Keratinocyte (primary cell): ENCODE data around the gene ISOC2. TPM values are rescaled to one million over a fixed set of nuclear protein-coding genes. Genes with fewer than 3 reads are reported as not detected.

Experiments
- DNase-seq: peaks from one replicate; pipeline ENCODE4 v3.0.0-alpha.2; 2011; ENCODE audit warnings: low read depth, missing footprints, low spot score
- FAIRE-seq: peaks from 2 replicates; lab custom pipeline; 2011; peaks lifted over from hg19 to GRCh38; lab: Jason Lieb, UNC
- H2AFZ ChIP-seq: 2 replicates; pipeline ENCODE4 v1.6.0; 2012; ENCODE audit warnings: low read length, control low read depth, inconsistent platforms; ENCODE audit not compliant: control insufficient read depth
- H3K27ac ChIP-seq: 2 replicates; pipeline ENCODE4 v1.5.1; 2011; ENCODE audit warnings: low read length; ENCODE audit not compliant: control insufficient read depth, insufficient read depth
- H3K27me3 ChIP-seq: 3 replicates; pipeline ENCODE4 v1.6.0; 2011; ENCODE audit warnings: low read length; ENCODE audit not compliant: control insufficient read depth, insufficient read depth; ENCODE audit errors: extremely low read depth
- H3K36me3 ChIP-seq, 2 experiments: 2 replicates in 1 of 2; 3 replicates in 1 of 2; pipeline ENCODE4 v1.5.1; 2011; ENCODE audit warnings: low read length in 2 of 2, mild to moderate bottlenecking in 1 of 2; ENCODE audit not compliant: control insufficient read depth in 2 of 2, insufficient read depth in 2 of 2; ENCODE audit errors: extremely low read depth in 1 of 2
- H3K4me1 ChIP-seq: 3 replicates; pipeline ENCODE4 v1.5.1; 2011; ENCODE audit warnings: low read length; ENCODE audit not compliant: control insufficient read depth, insufficient read depth; ENCODE audit errors: extremely low read depth
- H3K4me2 ChIP-seq: 3 replicates; pipeline ENCODE4 v1.6.0; 2011; ENCODE audit warnings: low read depth, low read length; ENCODE audit not compliant: control insufficient read depth, insufficient read depth; ENCODE audit errors: extremely low read depth
- H3K4me3 ChIP-seq, 3 experiments: fragments of 200-600 bp in 1 of 3; sonication (generic) in 1 of 3; 2 replicates in 2 of 3; 3 replicates in 1 of 3; pipeline ENCODE4 v1.5.1; 2011 to 2016; ENCODE audit warnings: low read length in 3 of 3, mild to moderate bottlenecking in 3 of 3, control low read depth in 2 of 3, inconsistent platforms in 1 of 3, low read depth in 1 of 3, mixed read lengths in 1 of 3, mixed run types in 1 of 3, moderate library complexity in 1 of 3; ENCODE audit not compliant: control insufficient read depth in 2 of 3, insufficient read depth in 2 of 3; ENCODE audit errors: extremely low read depth in 1 of 3
- H3K79me2 ChIP-seq: 2 replicates; pipeline ENCODE4 v1.6.0; 2012; ENCODE audit warnings: low read length; ENCODE audit not compliant: control insufficient read depth, insufficient read depth
- H3K9ac ChIP-seq: 3 replicates; pipeline ENCODE4 v1.6.0; 2011; ENCODE audit warnings: low read length; ENCODE audit not compliant: control insufficient read depth, insufficient read depth; ENCODE audit errors: extremely low read depth
- H3K9me1 ChIP-seq: 3 replicates; pipeline ENCODE4 v1.6.0; 2011; ENCODE audit warnings: low read length; ENCODE audit not compliant: control insufficient read depth, insufficient read depth; ENCODE audit errors: extremely low read depth
- H3K9me3 ChIP-seq: 2 replicates; pipeline ENCODE4 v1.5.1; 2012; ENCODE audit warnings: low read depth, low read length; ENCODE audit not compliant: control insufficient read depth
- H4K20me1 ChIP-seq: 3 replicates; pipeline ENCODE4 v1.6.0; 2011; ENCODE audit warnings: low read length; ENCODE audit not compliant: control insufficient read depth, insufficient read depth; ENCODE audit errors: extremely low read depth
- CTCF ChIP-seq, 3 experiments: IDR thresholded peaks in 1 of 3; conservative IDR thresholded peaks in 1 of 3; optimal IDR thresholded peaks in 1 of 3; 2 replicates in 2 of 3; 3 replicates in 1 of 3; pipeline versions ENCODE3 to v1.5.1; 2011; ENCODE audit warnings: low read length in 3 of 3, mild to moderate bottlenecking in 3 of 3, moderate library complexity in 2 of 3, control low read depth in 1 of 3, inconsistent platforms in 1 of 3; ENCODE audit not compliant: insufficient read depth in 2 of 3; ENCODE audit errors: extremely low read depth in 1 of 3
- EZH2 ChIP-seq: IDR thresholded peaks from one replicate; pipeline ENCODE4 v1.6.1; 2012; ENCODE audit warnings: inconsistent platforms, mild to moderate bottlenecking, low read length, moderate library complexity
- dilution Hi-C: fragments of 300-500 bp; cut with MboI; formaldehyde crosslinking; loops from one replicate; pipeline ENCODE4 v1.7.0; 2020; ENCODE audit warnings: low sequenced_read_pairs; ENCODE audit not compliant: extremely low pct_ligation_motif_present
- polyA plus RNA-seq, 5 experiments: library from polyadenylated mRNA; depleted of rRNA in 3 of 5; stranded (reverse) in 3 of 5; stranded (forward) in 1 of 5; unstranded in 1 of 5; fragments of >200 nt; gene quantifications; 1 replicate in 1 of 5; 2 replicates in 3 of 5; 3 replicates in 1 of 5; pipeline versions ENCODE4 v1.2.1 to v1.2.3, GENCODE V29; 2011 to 2012; ENCODE audit warnings: missing spikeins in 2 of 5, low read depth in 1 of 5, low replicate concordance in 1 of 5

ISOC2 gene
- polyA plus RNA-seq, 1 donor (not counting 4 experiments of a cell fraction or from before 2014, with no cell fraction given): 24.5 TPM

GRCh38 chr19:55492362-55492944, 31.0 kb upstream of the ISOC2 start:
- H3K4me2 ChIP-seq: no peak overlapping the region
- peaks cover 40% of the 10 kb centered on the region for H3K27me3 ChIP-seq
- dilution Hi-C loops: no loop called here
- H3K9me1 ChIP-seq: no peaks in the 10 kb centered on the region
- DNase-seq: no peak
- H2AFZ ChIP-seq: no peak overlapping the region
- TF ChIP-seq EZH2 (no peak), CTCF (optimal IDR thresholded peaks at IDR 0.05 in 1 of 3, IDR thresholded peaks at IDR 0.05 in 1 of 3, conservative IDR thresholded peaks at IDR 0.05 in 1 of 3; ENCODE audit: extremely low read depth in 1 of 3, insufficient read depth in 2 of 3, low read length in 3 of 3) (no peak)
- no peak overlapping the region for H3K9ac ChIP-seq
- no peaks in the 10 kb centered on the region for H3K36me3 ChIP-seq
- no peaks in the 10 kb centered on the region for H3K9me3 ChIP-seq
- H3K4me3 ChIP-seq: no peak overlapping the region
- no peak for FAIRE-seq
- no peaks in the 10 kb centered on the region for H3K79me2 ChIP-seq
- peaks cover 12% of the 10 kb centered on the region for H3K4me1 ChIP-seq
- no peak overlapping the region for H3K27ac ChIP-seq
- H4K20me1 ChIP-seq: no peaks in the 10 kb centered on the region

- H3K4me1 ChIP-seq: peaks cover 19% of the 10 kb centered on the region
- H3K4me3 ChIP-seq: no peak overlapping the region
- H3K4me2 ChIP-seq: no peak overlapping the region
- peaks cover 40% of the 10 kb centered on the region for H3K27me3 ChIP-seq
- no peaks in the 10 kb centered on the region for H3K36me3 ChIP-seq
- H3K79me2 ChIP-seq: no peaks in the 10 kb centered on the region
- no peak for FAIRE-seq
- H3K9me3 ChIP-seq: no peaks in the 10 kb centered on the region
- dilution Hi-C loops: no loop called here
- no peak overlapping the region for H3K27ac ChIP-seq
- H2AFZ ChIP-seq: no peak overlapping the region
- peaks cover 3% of the 10 kb centered on the region for H3K9me1 ChIP-seq
- TF ChIP-seq CTCF (optimal IDR thresholded peaks at IDR 0.05 in 1 of 3, IDR thresholded peaks at IDR 0.05 in 1 of 3, conservative IDR thresholded peaks at IDR 0.05 in 1 of 3; ENCODE audit: extremely low read depth in 1 of 3, insufficient read depth in 2 of 3, low read length in 3 of 3): no peak
- TF ChIP-seq EZH2: no peak
- H3K9ac ChIP-seq: no peak overlapping the region
- no peak for DNase-seq
- H4K20me1 ChIP-seq: no peaks in the 10 kb centered on the region
Observed at GRCh38 chr19:55491546-55492360, 30.3 kb upstream of the ISOC2 start.
